ENCODE measurements around the gene NR0B1.

NR0B1 gene

DNA sequence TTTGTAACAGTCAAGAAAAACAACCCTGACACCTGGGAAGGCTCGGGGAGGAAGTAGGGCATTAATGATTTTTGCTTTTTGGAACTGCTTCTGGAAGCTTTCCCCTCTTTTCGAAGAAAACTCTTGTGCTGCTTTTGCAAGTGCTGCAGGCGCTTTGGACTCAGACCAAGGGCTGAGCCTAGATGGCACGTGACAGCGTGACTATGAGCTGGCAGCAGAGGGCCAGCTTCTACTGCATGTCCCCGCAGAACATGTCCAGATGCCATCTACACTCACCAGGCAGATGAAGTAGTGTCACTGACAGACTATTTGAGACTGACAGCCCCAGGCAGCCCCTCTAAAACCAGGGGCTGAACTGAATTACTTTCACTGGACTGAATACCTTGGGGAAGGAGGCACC, 6.2 kb downstream of the NR0B1 start:
- no peaks in the 10 kb centered on the region for H4K20me1 ChIP-seq (ENCODE audit: insufficient read depth, low read length)
- no peak overlapping the region for H2AFZ ChIP-seq (ENCODE audit: low read depth, low read length)
- TF ChIP-seq EZH2phosphoT487 (IDR thresholded peaks at IDR 0.05; ENCODE audit: low read depth) = no peak
- TF ChIP-seq, protein P1, sequence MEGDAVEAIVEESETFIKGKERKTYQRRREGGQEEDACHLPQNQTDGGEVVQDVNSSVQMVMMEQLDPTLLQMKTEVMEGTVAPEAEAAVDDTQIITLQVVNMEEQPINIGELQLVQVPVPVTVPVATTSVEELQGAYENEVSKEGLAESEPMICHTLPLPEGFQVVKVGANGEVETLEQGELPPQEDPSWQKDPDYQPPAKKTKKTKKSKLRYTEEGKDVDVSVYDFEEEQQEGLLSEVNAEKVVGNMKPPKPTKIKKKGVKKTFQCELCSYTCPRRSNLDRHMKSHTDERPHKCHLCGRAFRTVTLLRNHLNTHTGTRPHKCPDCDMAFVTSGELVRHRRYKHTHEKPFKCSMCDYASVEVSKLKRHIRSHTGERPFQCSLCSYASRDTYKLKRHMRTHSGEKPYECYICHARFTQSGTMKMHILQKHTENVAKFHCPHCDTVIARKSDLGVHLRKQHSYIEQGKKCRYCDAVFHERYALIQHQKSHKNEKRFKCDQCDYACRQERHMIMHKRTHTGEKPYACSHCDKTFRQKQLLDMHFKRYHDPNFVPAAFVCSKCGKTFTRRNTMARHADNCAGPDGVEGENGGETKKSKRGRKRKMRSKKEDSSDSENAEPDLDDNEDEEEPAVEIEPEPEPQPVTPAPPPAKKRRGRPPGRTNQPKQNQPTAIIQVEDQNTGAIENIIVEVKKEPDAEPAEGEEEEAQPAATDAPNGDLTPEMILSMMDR (IDR thresholded peaks at IDR 0.05; ENCODE audit: low read depth, low read length) = no peak
- H3K27ac ChIP-seq (ENCODE audit: low read length) = no peak overlapping the region
- no peak overlapping the region for H3K4me3 ChIP-seq (ENCODE audit: low read length)
- no peaks in the 10 kb centered on the region for H3K36me3 ChIP-seq (replicated peaks; ENCODE audit: low read depth, low read length)
- H3K79me2 ChIP-seq (ENCODE audit: low read length) = no peaks in the 10 kb centered on the region
- H3K9ac ChIP-seq (ENCODE audit: low read length) = no peak overlapping the region
- H3K4me2 ChIP-seq (ENCODE audit: low read length) = no peak overlapping the region
- no peaks in the 10 kb centered on the region for H3K9me3 ChIP-seq (ENCODE audit: insufficient read depth, low read length)
- H3K4me1 ChIP-seq (ENCODE audit: low read length) = no peaks in the 10 kb centered on the region; the same call in 1 of the 2 replicates
- no peaks in the 10 kb centered on the region for H3K27me3 ChIP-seq (ENCODE audit: low read depth, low read length)

GRCh38 chrX:30301963-30302362, 7.2 kb downstream of the NR0B1 start:
- H3K9me3 ChIP-seq (ENCODE audit: insufficient read depth, low read length) = no peaks in the 10 kb centered on the region
- no peak overlapping the region for H3K27ac ChIP-seq (ENCODE audit: low read length)
- TF ChIP-seq, protein P1 (IDR thresholded peaks at IDR 0.05; ENCODE audit: low read depth, low read length) = no peak
- no peak for TF ChIP-seq EZH2phosphoT487 (IDR thresholded peaks at IDR 0.05; ENCODE audit: low read depth)
- no peak overlapping the region for H3K4me3 ChIP-seq (ENCODE audit: low read length)
- H3K4me1 ChIP-seq (ENCODE audit: low read length) = peaks cover 10% of the 10 kb centered on the region
- no peaks in the 10 kb centered on the region for H3K79me2 ChIP-seq (ENCODE audit: low read length)
- H3K4me2 ChIP-seq (ENCODE audit: low read length) = no peak overlapping the region
- no peaks in the 10 kb centered on the region for H3K27me3 ChIP-seq (ENCODE audit: low read depth, low read length)
- H3K9ac ChIP-seq (ENCODE audit: low read length) = no peak overlapping the region
- no peaks in the 10 kb centered on the region for H4K20me1 ChIP-seq (ENCODE audit: insufficient read depth, low read length)
- H3K36me3 ChIP-seq (replicated peaks; ENCODE audit: low read depth, low read length) = no peaks in the 10 kb centered on the region
- H2AFZ ChIP-seq (ENCODE audit: low read depth, low read length) = no peak overlapping the region

DNA sequence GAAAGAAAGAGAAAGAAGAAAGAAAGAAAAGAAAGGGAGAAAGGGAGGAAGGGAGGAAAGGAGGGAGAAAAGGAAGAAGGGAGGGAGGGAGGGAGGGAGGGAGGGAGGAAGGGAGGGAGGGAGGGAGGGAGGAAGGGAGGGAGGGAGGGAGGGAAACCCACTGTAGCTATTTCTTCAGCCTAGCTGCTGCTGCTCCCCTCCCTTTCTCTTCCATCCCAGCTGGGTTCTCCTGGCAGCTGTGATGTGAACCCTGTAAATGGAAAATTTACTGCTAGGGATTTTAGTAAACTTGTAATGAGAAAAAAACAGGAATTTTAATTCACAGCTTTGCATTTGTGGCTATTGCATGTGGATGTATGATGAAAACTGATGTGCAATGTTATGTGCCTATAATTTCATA, 8.0 kb downstream of the NR0B1 start:
- H3K27ac ChIP-seq (ENCODE audit: low read length) = no peak overlapping the region
- TF ChIP-seq, protein P1 (IDR thresholded peaks at IDR 0.05; ENCODE audit: low read depth, low read length) = no peak
- TF ChIP-seq EZH2phosphoT487 (IDR thresholded peaks at IDR 0.05; ENCODE audit: low read depth) = no peak

GRCh38 chrX:30296408-30297254, 12.6 kb downstream of the NR0B1 start:
- no peak overlapping the region for H3K27ac ChIP-seq (ENCODE audit: low read length)
- H3K27me3 ChIP-seq (ENCODE audit: low read depth, low read length) = no peaks in the 10 kb centered on the region
- TF ChIP-seq, protein P1 (IDR thresholded peaks at IDR 0.05; ENCODE audit: low read depth, low read length) = no peak
- no peak for TF ChIP-seq EZH2phosphoT487 (IDR thresholded peaks at IDR 0.05; ENCODE audit: low read depth)
- no peak overlapping the region for H3K4me3 ChIP-seq (ENCODE audit: low read length)
- H3K4me2 ChIP-seq (ENCODE audit: low read length) = peak overlapping the region; percentile 34
- no peak overlapping the region for H3K9ac ChIP-seq (ENCODE audit: low read length)
- no peaks in the 10 kb centered on the region for H4K20me1 ChIP-seq (ENCODE audit: insufficient read depth, low read length)
- H3K79me2 ChIP-seq (ENCODE audit: low read length) = no peaks in the 10 kb centered on the region
- H3K9me3 ChIP-seq (ENCODE audit: insufficient read depth, low read length) = no peaks in the 10 kb centered on the region
- no peaks in the 10 kb centered on the region for H3K36me3 ChIP-seq (replicated peaks; ENCODE audit: low read depth, low read length)
- no peak overlapping the region for H2AFZ ChIP-seq (ENCODE audit: low read depth, low read length)
- peaks cover 21% of the 10 kb centered on the region for H3K4me1 ChIP-seq (ENCODE audit: low read length)

More for the DNA sequence above, 8.0 kb downstream of the NR0B1 start:
- Histone ChIP-seq H3K27me3 (ENCODE audit: low read depth, low read length) (no peaks in the 10 kb centered on the region), H3K9ac (ENCODE audit: low read length) (no peak overlapping the region), H3K36me3 (replicated peaks; ENCODE audit: low read depth, low read length) (no peaks in the 10 kb centered on the region), H3K4me1 (ENCODE audit: low read length) (peaks cover 17% of the 10 kb centered on the region), H3K79me2 (ENCODE audit: low read length) (no peaks in the 10 kb centered on the region), H3K4me3 (ENCODE audit: low read length) (no peak overlapping the region), H3K9me3 (ENCODE audit: insufficient read depth, low read length) (no peaks in the 10 kb centered on the region), H3K4me2 (ENCODE audit: low read length) (no peak overlapping the region), H4K20me1 (ENCODE audit: insufficient read depth, low read length) (no peaks in the 10 kb centered on the region), H2AFZ (ENCODE audit: low read depth, low read length) (no peak overlapping the region)
